IPS-18c (cell line): ENCODE measurements around the gene SACS.

ENCODE experiments used
- H3K4me3 ChIP-seq: 2 replicates; pipeline ENCODE4 v1.7.0; 2013; ENCODE audit warnings: low read depth, mild to moderate bottlenecking, low read length, moderate library complexity; ENCODE audit not compliant: insufficient read depth
- H3K9me3 ChIP-seq: one replicate; pipeline ENCODE4 v1.6.1; 2013; ENCODE audit warnings: mild to moderate bottlenecking, low read length, moderate library complexity; ENCODE audit not compliant: control insufficient read depth, insufficient read depth

SACS gene

GRCh38 chr13:23433171-23434153, at the start of gene SACS:
Gene SACS (minus strand): TSS chr13:23433702. CDS start chr13:23411239, 22,463 bp downstream.
- no peaks in the 10 kb centered on the region for H3K9me3 ChIP-seq
- H3K4me3 ChIP-seq, result peak within 1 kb of the TSS; percentile 77

GRCh38 chr13:23480324-23480723, 46.8 kb upstream of the SACS start:
- Histone ChIP-seq H3K4me3 (no peak overlapping the region), H3K9me3 (peaks cover 2% of the 10 kb centered on the region)

GRCh38 chr13:23477101-23477500, 43.6 kb upstream of the SACS start:
- Histone ChIP-seq H3K4me3 (no peak overlapping the region), H3K9me3 (peaks cover 2% of the 10 kb centered on the region)

GRCh38 chr13:23473221-23473620, 39.7 kb upstream of the SACS start:
- no peaks in the 10 kb centered on the region for H3K9me3 ChIP-seq
- no peak overlapping the region for H3K4me3 ChIP-seq

- Histone ChIP-seq H3K9me3 (no peaks in the 10 kb centered on the region), H3K4me3 (no peak overlapping the region)
Observed at GRCh38 chr13:23472189-23472588, 38.7 kb upstream of the SACS start.

GRCh38 chr13:23470790-23471614, 37.5 kb upstream of the SACS start:
- H3K9me3 ChIP-seq, result no peaks in the 10 kb centered on the region
- no peak overlapping the region for H3K4me3 ChIP-seq

- Histone ChIP-seq H3K9me3 (no peaks in the 10 kb centered on the region), H3K4me3 (no peak overlapping the region)
Observed at GRCh38 chr13:23469951-23470421, 36.5 kb upstream of the SACS start.

- Histone ChIP-seq H3K4me3 (no peak overlapping the region), H3K9me3 (no peaks in the 10 kb centered on the region)
Observed at GRCh38 chr13:23468811-23469210, 35.3 kb upstream of the SACS start.

GRCh38 chr13:23467932-23468278, 34.4 kb upstream of the SACS start:
- Histone ChIP-seq H3K9me3 (no peaks in the 10 kb centered on the region), H3K4me3 (no peak overlapping the region)

GRCh38 chr13:23467048-23467931, 33.8 kb upstream of the SACS start:
- H3K4me3 ChIP-seq, result no peak overlapping the region
- H3K9me3 ChIP-seq, result no peaks in the 10 kb centered on the region

GRCh38 chr13:23466144-23467002, 32.9 kb upstream of the SACS start:
- H3K9me3 ChIP-seq, result no peaks in the 10 kb centered on the region
- H3K4me3 ChIP-seq, result peak overlapping the region; percentile 57

GRCh38 chr13:23463661-23464060, 30.2 kb upstream of the SACS start:
- Histone ChIP-seq H3K9me3 (no peaks in the 10 kb centered on the region), H3K4me3 (no peak overlapping the region)

GRCh38 chr13:23462815-23463559, 29.5 kb upstream of the SACS start:
- no peak overlapping the region for H3K4me3 ChIP-seq
- H3K9me3 ChIP-seq, result no peaks in the 10 kb centered on the region

GRCh38 chr13:23461544-23461943, 28.0 kb upstream of the SACS start:
- no peak overlapping the region for H3K4me3 ChIP-seq
- no peaks in the 10 kb centered on the region for H3K9me3 ChIP-seq

GRCh38 chr13:23460921-23461320, 27.4 kb upstream of the SACS start:
- Histone ChIP-seq H3K4me3 (no peak overlapping the region), H3K9me3 (no peaks in the 10 kb centered on the region)

- no peaks in the 10 kb centered on the region for H3K9me3 ChIP-seq
- H3K4me3 ChIP-seq, result no peak overlapping the region
Observed at GRCh38 chr13:23460309-23460708, 26.8 kb upstream of the SACS start.
